Motor neuron (in vitro differentiated cells): ENCODE data around the gene FGGY. TPM values are rescaled to one million over a fixed set of nuclear protein-coding genes. Genes with fewer than 3 reads are reported as not detected.
A peak's percentile ranks its signal among the peaks of the same experiment; 100 is the strongest.
"Not testable (repeated sequence)": the region's sequence is repeated elsewhere in the genome, so short reads cannot be mapped to it uniquely, and the experiment has no call there.

Experiments
- ATAC-seq, 8 experiments: fragments of 200-7000 bp; cut with Tn5 transposase; replicated peaks in 6 of 8; 2 replicates each; pipeline ENCODE4 v1.8.0; 2021; ENCODE audit warnings: mild to moderate bottlenecking in 8 of 8, moderate library complexity in 8 of 8
- H3K27ac ChIP-seq, 2 donors: fragments of 250-450 bp; sonication (Bioruptor Pico); 2 replicates each; pipeline ENCODE4 v1.9.0; 2021; ENCODE audit warnings: antibody characterized with exemption in 2 of 2, mild to moderate bottlenecking in 2 of 2, moderate library complexity in 1 of 2
- H3K4me1 ChIP-seq, 2 donors: fragments of 250-450 bp; sonication (Bioruptor Pico); replicated peaks in 1 of 2; 2 replicates each; pipeline ENCODE4 v1.6.1; 2021; ENCODE audit warnings: antibody characterized with exemption in 2 of 2, mild to moderate bottlenecking in 2 of 2, moderate library complexity in 1 of 2
- H3K4me3 ChIP-seq, 5 donors: fragments of 250-450 bp; sonication (Bioruptor Pico); 2 replicates each; pipeline ENCODE4 v1.9.0; 2021; ENCODE audit warnings: antibody characterized with exemption in 5 of 5, mild to moderate bottlenecking in 5 of 5, moderate library complexity in 4 of 5
- WGBS, 10 experiments: fragments of 450-650 bp; shearing (Covaris generic); methylation state at CpG; one replicate each; pipeline ENCODE4 v1.0.0; 2022; 5-methylcytosine and 5-hydroxymethylcytosine counted together
- in situ Hi-C, 9 experiments: fragments of 400-800 bp; cut with MboI; loops; one replicate each; pipeline ENCODE4 v1.15.0; 2021; ENCODE audit warnings: low sequenced_read_pairs in 9 of 9, low pct_unique_long_range_greater_than_20kb in 2 of 9; ENCODE audit not compliant: unreplicated experiment in 9 of 9
- total RNA-seq, 8 experiments: library from RNA; unstranded; fragments of 300-600 nt; gene quantifications; 2 replicates each; pipeline versions ENCODE4 v1.2.3 to v1.2.4, GENCODE V29; 2022

The FGGY gene
- total RNA-seq, 8 experiments from 2014 or later = 8.4 to 33.0 (median 18.6) TPM

GRCh38 chr1:59549066-59549837, 252.4 kb downstream of the FGGY start:
- 61 to 100% (median 86%) methylated on average over 1 to 5 of the region's 5 CpGs for WGBS, 10 experiments
- in situ Hi-C loops = no loop called here
- H3K4me3 ChIP-seq = no peak overlapping the region
- H3K27ac ChIP-seq = no peak overlapping the region
- ATAC-seq = no peak
- peaks cover 5% of the 10 kb centered on the region in 2 donors for H3K4me1 ChIP-seq

GRCh38 chr1:59549903-59550302, 253.0 kb downstream of the FGGY start:
- 7 to 100% (median 80%) methylated on average over 1 to 3 of the region's 3 CpGs; no CpG with 5 or more reads in 2 of the 10 experiments for WGBS, 10 experiments
- Histone ChIP-seq H3K4me1 (peaks cover 9 to 11% of the 10 kb centered on the region in 2 donors), H3K4me3 (no peak overlapping the region), H3K27ac (no peak overlapping the region)
- ATAC-seq = peak in 2 of 8 experiments; percentile 52 to 69
- in situ Hi-C loops = no loop called here

GRCh38 chr1:59552007-59552406, 255.1 kb downstream of the FGGY start:
- ATAC-seq = peak in 5 of 8 experiments; percentile 38 to 94 (median 71)
- 20 to 67% (median 50%) methylated on average over 1 to 2 of the region's 3 CpGs; no CpG with 5 or more reads in 5 of the 10 experiments for WGBS, 10 experiments
- Histone ChIP-seq H3K4me1 (peaks cover 16 to 17% of the 10 kb centered on the region in 2 donors), H3K27ac (no peak overlapping the region), H3K4me3 (no peak overlapping the region)
- in situ Hi-C loops = no loop called here

- no peak overlapping the region for H3K27ac ChIP-seq
- 62 to 100% (median 94%) methylated on average over 1 to 4 of the region's 4 CpGs; no CpG with 5 or more reads in 1 of the 10 experiments for WGBS, 10 experiments
Measured at GRCh38 chr1:59553371-59553770, 256.5 kb downstream of the FGGY start.

GRCh38 chr1:59554011-59554663, 257.2 kb downstream of the FGGY start:
- Histone ChIP-seq H3K27ac (peak overlapping the region in 1 of 2 donors; percentile 18), H3K4me1 (peaks cover 16 to 21% of the 10 kb centered on the region in 2 donors), H3K4me3 (no peak overlapping the region)
- in situ Hi-C loops = no loop called here
- ATAC-seq = peak in 5 of 8 experiments; percentile 42 to 79 (median 51)
- 36 to 100% (median 55%) methylated on average over 2 to 8 of the region's 8 CpGs; no CpG with 5 or more reads in 1 of the 10 experiments for WGBS, 10 experiments

More at GRCh38 chr1:59553371-59553770, 256.5 kb downstream of the FGGY start:
- no peak for ATAC-seq
- Histone ChIP-seq H3K4me1 (peaks cover 16 to 21% of the 10 kb centered on the region in 2 donors), H3K4me3 (no peak overlapping the region)
- in situ Hi-C loops = no loop called here

- WGBS, 10 experiments = 29 to 90% (median 78%) methylated on average over 2 to 4 of the region's 4 CpGs
- in situ Hi-C loops = no loop called here
- H3K4me3 ChIP-seq = no peak overlapping the region
- no peak for ATAC-seq
- H3K27ac ChIP-seq = no peak overlapping the region
- peaks cover 16 to 21% of the 10 kb centered on the region in 2 donors for H3K4me1 ChIP-seq
Measured at GRCh38 chr1:59554752-59555151, 257.9 kb downstream of the FGGY start.

GRCh38 chr1:59556398-59556797, 259.5 kb downstream of the FGGY start:
- Histone ChIP-seq H3K4me3 (no peak overlapping the region), H3K4me1 (peaks cover 16 to 21% of the 10 kb centered on the region in 2 donors), H3K27ac (no peak overlapping the region)
- in situ Hi-C loops = no loop called here
- no peak for ATAC-seq
- WGBS, 10 experiments = 60 to 100% (median 92%) methylated on average over 1 of the region's 1 CpG; no CpG with 5 or more reads in 3 of the 10 experiments

GRCh38 chr1:59556802-59557548, 260.1 kb downstream of the FGGY start:
- 38 to 77% (median 47%) methylated on average over 2 to 8 of the region's 8 CpGs; no CpG with 5 or more reads in 1 of the 10 experiments for WGBS, 10 experiments
- in situ Hi-C loops = no loop called here
- H3K4me1 ChIP-seq = peaks cover 16 to 21% of the 10 kb centered on the region in 2 donors
- ATAC-seq = no peak
- H3K4me3 ChIP-seq = no peak overlapping the region
- no peak overlapping the region for H3K27ac ChIP-seq

GRCh38 chr1:59557549-59557885, 260.6 kb downstream of the FGGY start:
- no peak for ATAC-seq
- WGBS, 10 experiments = 27 to 83% (median 71%) methylated on average over 1 of the region's 1 CpG; no CpG with 5 or more reads in 7 of the 10 experiments
- in situ Hi-C loops = no loop called here
- H3K4me3 ChIP-seq = no peak overlapping the region
- no peak overlapping the region for H3K27ac ChIP-seq
- H3K4me1 ChIP-seq = peaks cover 16 to 21% of the 10 kb centered on the region in 2 donors

GRCh38 chr1:59558580-59558979, 261.7 kb downstream of the FGGY start:
- H3K4me3 ChIP-seq, H3K27ac ChIP-seq, in situ Hi-C loops, ATAC-seq: not testable (repeated sequence)
- peaks cover 16 to 21% of the 10 kb centered on the region in 2 donors for H3K4me1 ChIP-seq
- 0 to 100% (median 82%) methylated on average over 1 to 3 of the region's 3 CpGs; no CpG with 5 or more reads in 2 of the 10 experiments for WGBS, 10 experiments

GRCh38 chr1:59560807-59561450, 264.0 kb downstream of the FGGY start:
- WGBS, 10 experiments = 85 to 100% (median 91%) methylated on average over 1 to 6 of the region's 6 CpGs; no CpG with 5 or more reads in 2 of the 10 experiments
- in situ Hi-C loops = no loop called here
- Histone ChIP-seq H3K4me1 (peaks cover 3 to 12% of the 10 kb centered on the region in 2 donors), H3K27ac (no peak overlapping the region), H3K4me3 (no peak overlapping the region)
- ATAC-seq = no peak

GRCh38 chr1:59561796-59562195, 264.9 kb downstream of the FGGY start:
- in situ Hi-C loops = no loop called here
- no peak overlapping the region for H3K4me3 ChIP-seq
- H3K27ac ChIP-seq = no peak overlapping the region
- 14 to 100% (median 100%) methylated on average over 1 of the region's 1 CpG; no CpG with 5 or more reads in 4 of the 10 experiments for WGBS, 10 experiments
- H3K4me1 ChIP-seq = peaks cover 2 to 6% of the 10 kb centered on the region in 2 donors
- no peak for ATAC-seq
